K562 (cell line): ENCODE measurements around the gene SLC25A42. TPM values are rescaled to one million over a fixed set of nuclear protein-coding genes. Genes with fewer than 3 reads are reported as not detected.
A peak's percentile ranks its signal among the peaks of the same experiment; 100 is the strongest.

Experiments used
- C11orf30 ChIP-seq: fragments of 450-650 bp; IDR thresholded peaks from 2 replicates; pipeline ENCODE4 v1.6.1; 2016; ENCODE audit warnings: low read depth, mild to moderate bottlenecking
- FOXA3 ChIP-seq, 2 experiments: fragments of 450-650 bp in 1 of 2; sonication (generic) in 1 of 2; formaldehyde crosslinking; IDR thresholded peaks in 1 of 2; conservative IDR thresholded peaks in 1 of 2; 2 replicates each; pipeline versions ENCODE4 v1.4.0 to v1.8.0; 2020 to 2022; ENCODE audit warnings: mild to moderate bottlenecking in 2 of 2, missing genetic modification reagents in 1 of 2
- FOXP1 ChIP-seq: sonication (generic); formaldehyde crosslinking; IDR thresholded peaks from 2 replicates; pipeline ENCODE4 v1.8.0; 2022; ENCODE audit warnings: mild to moderate bottlenecking, missing genetic modification reagents
- HNRNPUL1 ChIP-seq: fragments of 200-400 bp; formaldehyde crosslinking; IDR thresholded peaks from 2 replicates; pipeline ENCODE4 v1.6.1; 2017; ENCODE audit warnings: low read length
- JUND ChIP-seq, 2 experiments: IDR thresholded peaks; 2 replicates in 1 of 2; 3 replicates in 1 of 2; pipeline ENCODE4 v1.6.1; 2011; ENCODE audit warnings: borderline replicate concordance in 2 of 2, low read depth in 2 of 2, low read length in 2 of 2, improper control_type of control experiment in 1 of 2, missing biosample characterization in 1 of 2, missing genetic modification characterization in 1 of 2, missing genetic modification reagents in 1 of 2
- MAFK ChIP-seq: IDR thresholded peaks from 2 replicates; pipeline ENCODE4 v1.6.1; 2011; ENCODE audit warnings: low read length, improper control_type of control experiment
- MNT ChIP-seq, 2 experiments: fragments of 450-650 bp; conservative IDR thresholded peaks; 2 replicates each; pipeline ENCODE4 v1.6.1; 2017; ENCODE audit warnings: mild to moderate bottlenecking in 2 of 2, moderate library complexity in 2 of 2
- NFRKB ChIP-seq: fragments of 450-650 bp; IDR thresholded peaks from 2 replicates; pipeline ENCODE4 v1.6.1; 2016; ENCODE audit warnings: low read depth
- NFXL1 ChIP-seq: fragments of 450-650 bp; formaldehyde crosslinking; IDR thresholded peaks from 2 replicates; pipeline ENCODE4 v1.4.0; 2021; ENCODE audit warnings: mild to moderate bottlenecking
- NFYB ChIP-seq: IDR thresholded peaks from 2 replicates; pipeline ENCODE4 v1.6.1; 2011; ENCODE audit warnings: mild to moderate bottlenecking, moderate library complexity; ENCODE audit not compliant: insufficient read length; ENCODE audit errors: extremely low read depth
- PHB ChIP-seq: fragments of 250-450 bp; sonication (Bioruptor Pico); IDR thresholded peaks from 2 replicates; pipeline ENCODE4 v1.5.0; 2021
- PHF21A ChIP-seq: fragments of 450-650 bp; IDR thresholded peaks from 2 replicates; pipeline ENCODE4 v1.6.1; 2017; ENCODE audit warnings: low read depth, borderline replicate concordance
- POLR3A ChIP-seq: IDR thresholded peaks from 2 replicates; pipeline ENCODE4 v1.6.1; 2011; ENCODE audit warnings: borderline replicate concordance, mild to moderate bottlenecking, moderate library complexity; ENCODE audit not compliant: insufficient read length, insufficient read depth; ENCODE audit errors: extremely low read depth
- RFX7 ChIP-seq: fragments of 250-450 bp; sonication (Bioruptor Pico); IDR thresholded peaks from 2 replicates; pipeline ENCODE4 v1.5.1; 2021; ENCODE audit warnings: mild to moderate bottlenecking
- SIN3B ChIP-seq: fragments of 450-650 bp; IDR thresholded peaks from 2 replicates; pipeline ENCODE4 v1.6.1; 2017; ENCODE audit warnings: low read depth, mild to moderate bottlenecking, moderate library complexity
- TBL1XR1 ChIP-seq, 2 experiments: IDR thresholded peaks; 2 replicates each; pipeline ENCODE4 v1.6.1; 2012; ENCODE audit warnings: improper control_type of control experiment in 2 of 2, low read length in 2 of 2, mild to moderate bottlenecking in 1 of 2
- ZNF121 ChIP-seq: sonication (generic); formaldehyde crosslinking; conservative IDR thresholded peaks from 2 replicates; pipeline ENCODE4 v1.8.0; 2022; ENCODE audit warnings: missing genetic modification reagents
- ZNF197 ChIP-seq: fragments of 200-800 bp; sonication (Bioruptor generic); IDR thresholded peaks from 2 replicates; pipeline ENCODE4 v1.6.1; 2016; ENCODE audit warnings: low read depth, missing genetic modification characterization, missing compliant biosample characterization
- ZNF280A ChIP-seq: fragments of 450-650 bp; IDR thresholded peaks from 2 replicates; pipeline ENCODE4 v1.6.1; 2018; ENCODE audit warnings: mild to moderate bottlenecking, low read depth; ENCODE audit not compliant: partially characterized antibody
- ZNF311 ChIP-seq: fragments of 250-450 bp; sonication (Bioruptor Pico); IDR thresholded peaks from 2 replicates; pipeline ENCODE4 v1.4.0; 2020; ENCODE audit warnings: mild to moderate bottlenecking, moderate library complexity
- ZNF316 ChIP-seq: fragments of 450-650 bp; IDR thresholded peaks from 2 replicates; pipeline ENCODE4 v1.6.1; 2016
- ZNF436 ChIP-seq: fragments of 250-450, 450-650 bp; sonication (Bioruptor Pico); formaldehyde crosslinking; IDR thresholded peaks from 2 replicates; pipeline ENCODE4 v1.7.0; 2020; ENCODE audit warnings: mild to moderate bottlenecking
- ZNF444 ChIP-seq: fragments of 250-450 bp; sonication (Bioruptor Pico); IDR thresholded peaks from 2 replicates; pipeline ENCODE4 v1.4.0; 2020; ENCODE audit warnings: mild to moderate bottlenecking, moderate library complexity
- ZNF830 ChIP-seq: fragments of 250-450 bp; sonication (Bioruptor Pico); IDR thresholded peaks from 2 replicates; pipeline ENCODE4 v1.5.0; 2021; ENCODE audit warnings: mild to moderate bottlenecking
- polyA plus RNA-seq, 8 experiments: library from polyadenylated mRNA; depleted of rRNA in 4 of 8; stranded (reverse) in 5 of 8; unstranded in 3 of 8; fragments of >200 nt; fragmentation: Nextera tagmentation in 2 of 8; fragmentation: Illumina TruSeq in 1 of 8; extraction: Ambion mirVana in 2 of 8; extraction: Trizol in 1 of 8; gene quantifications; 2 replicates each; pipeline versions ENCODE4 v1.2.1 to v1.2.3, GENCODE V29; 2011 to 2014; ENCODE audit warnings: inconsistent platforms in 1 of 8, missing spikeins in 1 of 8
- total RNA-seq, 7 experiments: library from RNA; depleted of rRNA in 6 of 7; stranded (reverse); fragments of >200 nt in 6 of 7; fragmentation: Illumina TruSeq in 2 of 7; extraction: Trizol in 2 of 7; gene quantifications; 2 replicates each; pipeline versions ENCODE4 v1.2.1 to v1.2.3, GENCODE V29; 2011 to 2021; ENCODE audit warnings: low replicate concordance in 1 of 7
- TF ChIP-seq, protein P1 (sequence below): fragments of 450-650 bp; formaldehyde crosslinking; IDR thresholded peaks from 2 replicates; pipeline ENCODE4 v1.4.0; 2022; ENCODE audit warnings: missing genetic modification characterization

The SLC25A42 gene
- total and polyA plus RNA-seq, 9 of the 15 experiments (the other 6 are each of a cell fraction or from before 2014, with no cell fraction given), result 0.59 to 32.2 (median 14.1) TPM

DNA sequence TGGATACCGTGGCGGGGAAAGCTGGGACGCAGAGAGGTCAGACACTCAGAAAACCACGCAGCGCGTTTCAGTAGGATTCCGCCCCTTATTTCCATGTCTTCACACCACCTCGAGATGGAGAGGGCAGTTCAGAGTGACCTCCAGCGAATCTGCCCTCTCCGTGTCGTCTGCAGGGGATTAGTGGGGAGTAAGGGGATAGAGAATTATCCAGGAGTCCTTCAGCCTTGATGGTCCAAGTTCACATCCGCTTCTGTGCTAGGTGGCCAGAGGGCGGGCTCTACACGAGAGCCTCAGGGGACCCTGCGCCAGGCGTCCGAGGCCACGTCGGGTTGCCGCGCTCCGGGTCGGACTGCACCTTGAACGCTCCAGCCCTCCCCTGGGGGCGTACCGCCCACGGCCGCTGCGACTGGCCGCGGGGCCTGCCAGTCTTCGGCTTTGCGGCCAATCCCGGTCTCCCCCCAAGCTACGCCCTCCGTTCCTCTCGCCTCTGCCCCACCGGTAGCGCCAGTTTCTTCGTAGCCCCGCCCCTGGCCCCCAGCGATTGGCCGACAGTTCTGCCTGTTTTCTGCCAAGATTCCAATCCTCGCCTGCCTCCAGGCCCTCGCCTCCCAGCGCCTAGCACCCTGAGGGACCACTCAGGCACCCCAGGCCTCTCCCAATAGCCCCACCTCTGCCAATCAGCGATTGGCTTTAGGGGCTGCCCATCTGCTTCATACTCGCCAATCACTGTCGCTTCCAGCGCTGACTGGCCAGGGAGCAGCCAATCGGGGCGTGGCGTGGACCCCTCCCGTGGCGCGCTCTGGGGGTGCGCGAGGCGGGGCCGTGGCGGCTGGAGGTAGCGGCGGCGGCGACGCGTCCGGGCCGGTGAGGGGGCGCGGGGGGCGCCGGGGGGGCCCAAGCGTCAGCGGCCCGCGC is at the start of gene SLC25A42 (continued):
- TF ChIP-seq PHF21A (no peak), ZNF280A (no peak), RFX7 (no peak), ZNF316 (no peak), MAFK (no peak), PHB (peak; percentile 78; the same call in 1 of the 2 replicates), SIN3B (peak; percentile 81; the same call in 1 of the 2 replicates), ZNF197 (CRISPR knock-in tag) (no peak), HNRNPUL1 (no peak), JUND (IDR thresholded peaks at IDR 0.05; ENCODE audit: borderline replicate concordance, low read depth, low read length) (peak; percentile 31; the same call in 1 of the 2 replicates), JUND (tag; IDR thresholded peaks at IDR 0.05; ENCODE audit: borderline replicate concordance, low read depth, low read length) (no peak; the same call in 2 of the 3 replicates), ZNF121 (CRISPR knock-in tag) (no peak), TBL1XR1 (IDR thresholded peaks at IDR 0.05; ENCODE audit: low read length in 2 of 2) (no peak), ZNF444 (CRISPR knock-in tag) (no peak), FOXA3 (CRISPR knock-in tag; conservative IDR thresholded peaks at IDR 0.05 in 1 of 2, IDR thresholded peaks at IDR 0.05 in 1 of 2) (no peak), C11orf30 (peak; percentile 52), NFXL1 (CRISPR knock-in tag) (no peak), POLR3A (no peak), ZNF830 (CRISPR knock-in tag) (no peak), MNT (conservative IDR thresholded peaks at IDR 0.05) (peak; percentile 40 to 64), ZNF311 (CRISPR knock-in tag) (no peak), NFRKB (no peak; the same call in 1 of the 2 replicates), FOXP1 (CRISPR knock-in tag) (no peak), ZNF436 (CRISPR knock-in tag) (no peak), NFYB (peak; percentile 83)
- TF ChIP-seq, protein P1, sequence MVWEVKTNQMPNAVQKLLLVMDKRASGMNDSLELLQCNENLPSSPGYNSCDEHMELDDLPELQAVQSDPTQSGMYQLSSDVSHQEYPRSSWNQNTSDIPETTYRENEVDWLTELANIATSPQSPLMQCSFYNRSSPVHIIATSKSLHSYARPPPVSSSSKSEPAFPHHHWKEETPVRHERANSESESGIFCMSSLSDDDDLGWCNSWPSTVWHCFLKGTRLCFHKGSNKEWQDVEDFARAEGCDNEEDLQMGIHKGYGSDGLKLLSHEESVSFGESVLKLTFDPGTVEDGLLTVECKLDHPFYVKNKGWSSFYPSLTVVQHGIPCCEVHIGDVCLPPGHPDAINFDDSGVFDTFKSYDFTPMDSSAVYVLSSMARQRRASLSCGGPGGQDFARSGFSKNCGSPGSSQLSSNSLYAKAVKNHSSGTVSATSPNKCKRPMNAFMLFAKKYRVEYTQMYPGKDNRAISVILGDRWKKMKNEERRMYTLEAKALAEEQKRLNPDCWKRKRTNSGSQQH (CRISPR knock-in tag), result no peak
